ENCODE measurements around the gene PDE6A. TPM values are rescaled to one million over a fixed set of nuclear protein-coding genes. Genes with fewer than 3 reads are reported as not detected.
A peak's percentile ranks its signal among the peaks of the same experiment; 100 is the strongest.

PDE6A gene
- total and polyA plus RNA-seq, 2 of the 13 experiments (the other 11 are each of a cell fraction or from before 2014, with no cell fraction given), result 0.01 TPM; not detected in 1

- no peak for TF ChIP-seq ZBTB39 (CRISPR knock-in tag; IDR thresholded peaks at IDR 0.05)
- no peak; the same call in 1 of the 2 replicates for TF ChIP-seq ZFP90 (CRISPR knock-in tag; IDR thresholded peaks at IDR 0.05; ENCODE audit: borderline replicate concordance)
- peak; percentile 90 for TF ChIP-seq ZNF777 (CRISPR knock-in tag; IDR thresholded peaks at IDR 0.05)
- peak; percentile 74 for TF ChIP-seq ATF7-NPFF (CRISPR knock-in tag; IDR thresholded peaks at IDR 0.05; ENCODE audit: low read depth)
- peak; percentile 75; the same call in 1 of the 2 replicates for TF ChIP-seq ZNF800 (CRISPR knock-in tag; IDR thresholded peaks at IDR 0.05)
- no peak for TF ChIP-seq IKZF1 (IDR thresholded peaks at IDR 0.05)
- TF ChIP-seq ZNF136 (CRISPR knock-in tag; IDR thresholded peaks at IDR 0.05; ENCODE audit: low read depth), result peak; percentile 59; the same call in 1 of the 2 replicates
- no peak; the same call in 1 of the 2 replicates for TF ChIP-seq BRCA1 (CRISPR knock-in tag; IDR thresholded peaks at IDR 0.05)
- no peak for TF ChIP-seq SRF (IDR thresholded peaks at IDR 0.05; ENCODE audit: low read depth, low read length)
- no peak; the same call in 1 of the 2 replicates for TF ChIP-seq MLX (CRISPR knock-in tag; IDR thresholded peaks at IDR 0.05)
- no peak for TF ChIP-seq CENPBD1 (CRISPR knock-in tag; IDR thresholded peaks at IDR 0.05; ENCODE audit: borderline replicate concordance, low read depth)
- TF ChIP-seq ZNF547 (CRISPR knock-in tag; IDR thresholded peaks at IDR 0.05), result peak; percentile 73
- peak; percentile 43 for TF ChIP-seq FOXP4 (CRISPR knock-in tag; IDR thresholded peaks at IDR 0.05)
- no peak for TF ChIP-seq ZNF615 (CRISPR knock-in tag; IDR thresholded peaks at IDR 0.05; ENCODE audit: borderline replicate concordance)
- TF ChIP-seq SALL1 (CRISPR knock-in tag; IDR thresholded peaks at IDR 0.05), result peak; percentile 77
- TF ChIP-seq ZNF737 (CRISPR knock-in tag; IDR thresholded peaks at IDR 0.05; ENCODE audit: borderline replicate concordance), result no peak; the same call in 1 of the 2 replicates
- TF ChIP-seq DMAP1 (CRISPR knock-in tag; IDR thresholded peaks at IDR 0.05), result peak; percentile 21; the same call in 1 of the 2 replicates
- peak; percentile 54 for TF ChIP-seq CREM (IDR thresholded peaks at IDR 0.05)
- TF ChIP-seq CREM (CRISPR knock-in tag; IDR thresholded peaks at IDR 0.05), result no peak
- TF ChIP-seq YY1 (IDR thresholded peaks at IDR 0.05; ENCODE audit: insufficient read depth, insufficient replicate concordance, low read depth, low read length), result peak; percentile 19
- TF ChIP-seq ZNF740 (CRISPR knock-in tag; IDR thresholded peaks at IDR 0.05), result no peak
- no peak for TF ChIP-seq ZNF296 (CRISPR knock-in tag; conservative IDR thresholded peaks at IDR 0.05)
These were observed 15.9 kb upstream of the PDE6A start, which contains the start of gene SLC26A2 (continued) for GRCh38 chr5:149960272-149961185.
